GM12878 (cell line): ENCODE results near the gene MAGI3. TPM values are rescaled to one million over a fixed set of nuclear protein-coding genes. Genes with fewer than 3 reads are reported as not detected.

Experiments
- ATAC-seq: fragments of 200-7000 bp; cut with Tn5 transposase; 3 replicates; pipeline ENCODE4 v1.9.1; 2020; ENCODE audit warnings: mild to moderate bottlenecking, moderate library complexity
- BruUV-seq: library from RNA; stranded (reverse); fragments of 400-500 nt; replicated peaks from 2 replicates; lab custom pipeline; 2021; lab: Mats Ljungman, UMichigan
- CTCF ChIA-PET: fragments of 300-600 bp; sonication (Branson Sonifier 250); formaldehyde crosslinking; extraction: SDS; loops from one replicate; lab custom pipeline; 2021; ENCODE audit warnings: inconsistent platforms; lab: Yijun Ruan, JAX
- POLR2A ChIA-PET: fragments of 350-600 bp; formaldehyde crosslinking; extraction: SDS; loops from one replicate; lab custom pipeline; 2021; ENCODE audit warnings: inconsistent platforms; lab: Charles Lee
- RAD21 ChIA-PET: fragments of 300-600 bp; sonication (Branson Sonifier 250); formaldehyde crosslinking; loops from one replicate; lab custom pipeline; 2023; ENCODE audit warnings: antibody characterized with exemption; ENCODE audit not compliant: unreplicated experiment; lab: Charles Lee
- SMC1A ChIA-PET: fragments of 300-600 bp; sonication (Branson Sonifier 250); formaldehyde crosslinking; loops from one replicate; lab custom pipeline; 2023; ENCODE audit not compliant: unreplicated experiment, uncharacterized antibody; lab: Charles Lee
- DNase-seq: peaks from one replicate; pipeline ENCODE4 v3.0.0-alpha.2; 2011; ENCODE audit warnings: low read depth, low spot score
- FAIRE-seq: peaks from 3 replicates; lab custom pipeline; 2011; peaks lifted over from hg19 to GRCh38; lab: Jason Lieb, UNC
- H2AFZ ChIP-seq: 2 replicates; pipeline ENCODE4 v1.6.0; 2011; ENCODE audit warnings: low read depth, low read length, control low read depth; ENCODE audit not compliant: control insufficient read depth
- H3K27ac ChIP-seq: 2 replicates; pipeline ENCODE4 v1.5.1; 2011; ENCODE audit warnings: control low read depth; ENCODE audit not compliant: control insufficient read depth, insufficient read depth
- H3K27me3 ChIP-seq, 2 experiments: replicated peaks in 1 of 2; 2 replicates each; pipeline versions ENCODE4 v1.6.0 to v1.6.1; 2011; ENCODE audit warnings: low read length in 1 of 2; ENCODE audit not compliant: control insufficient read depth in 2 of 2, insufficient read depth in 2 of 2
- H3K36me3 ChIP-seq, 2 experiments: 2 replicates each; pipeline ENCODE4 v1.5.1; 2011; ENCODE audit warnings: low read length in 1 of 2; ENCODE audit not compliant: control insufficient read depth in 2 of 2, insufficient read depth in 2 of 2
- H3K4me1 ChIP-seq: 2 replicates; pipeline ENCODE4 v1.6.1; 2011; ENCODE audit warnings: mild to moderate bottlenecking, low read length, moderate library complexity, mixed read lengths; ENCODE audit not compliant: control insufficient read depth, insufficient read depth
- H3K4me2 ChIP-seq: 2 replicates; pipeline ENCODE4 v1.6.0; 2011; ENCODE audit warnings: control low read depth; ENCODE audit not compliant: control insufficient read depth, insufficient read depth
- H3K4me3 ChIP-seq: fragments of 200-600 bp; sonication (generic); 2 replicates; pipeline ENCODE4 v1.5.1; 2016
- H3K79me2 ChIP-seq: 2 replicates; pipeline ENCODE4 v1.6.0; 2011; ENCODE audit warnings: low read length; ENCODE audit not compliant: control insufficient read depth, insufficient read depth
- H3K9ac ChIP-seq: 2 replicates; pipeline ENCODE4 v1.8.0; 2011; ENCODE audit warnings: low read length, control low read depth, mixed read lengths; ENCODE audit not compliant: control insufficient read depth, insufficient read depth
- H3K9me3 ChIP-seq: replicated peaks from 3 replicates; pipeline ENCODE4 v1.5.1; 2011; ENCODE audit warnings: mild to moderate bottlenecking, low read length; ENCODE audit not compliant: control insufficient read depth, insufficient read depth
- H4K20me1 ChIP-seq: 2 replicates; pipeline ENCODE4 v1.6.0; 2011; ENCODE audit not compliant: control insufficient read depth, insufficient read depth
- BACH1 ChIP-seq: fragments of 450-650 bp; IDR thresholded peaks from 2 replicates; pipeline ENCODE4 v1.6.1; 2017; ENCODE audit warnings: mild to moderate bottlenecking, borderline replicate concordance
- BRCA1 ChIP-seq: IDR thresholded peaks from 2 replicates; pipeline ENCODE4 v1.6.1; 2011; ENCODE audit warnings: low read depth, low read length, improper control_type of control experiment
- CREM ChIP-seq: IDR thresholded peaks from 2 replicates; pipeline ENCODE4 v1.6.1; 2014; ENCODE audit warnings: antibody characterized with exemption, low read depth
- GATAD2B ChIP-seq: fragments of 450-650 bp; conservative IDR thresholded peaks from 2 replicates; pipeline ENCODE4 v1.6.1; 2017; ENCODE audit warnings: low read depth, mild to moderate bottlenecking, moderate library complexity
- IKZF1 ChIP-seq: fragments of 450-650 bp; conservative IDR thresholded peaks from 2 replicates; pipeline ENCODE4 v1.6.1; 2017; ENCODE audit warnings: antibody characterized with exemption, mild to moderate bottlenecking
- MEF2B ChIP-seq: fragments of 450-650 bp; IDR thresholded peaks from 2 replicates; pipeline ENCODE4 v1.6.1; 2018; ENCODE audit warnings: mild to moderate bottlenecking, moderate library complexity; ENCODE audit not compliant: partially characterized antibody, poor library complexity, severe bottlenecking
- NFIC ChIP-seq: IDR thresholded peaks from 2 replicates; pipeline ENCODE4 v1.6.1; 2012; ENCODE audit warnings: low read depth, mild to moderate bottlenecking, inconsistent platforms, low read length, moderate library complexity
- NFXL1 ChIP-seq: fragments of 450-650 bp; IDR thresholded peaks from 2 replicates; pipeline ENCODE4 v1.6.1; 2017; ENCODE audit warnings: antibody characterized with exemption, mild to moderate bottlenecking, borderline replicate concordance
- RUNX3 ChIP-seq: IDR thresholded peaks from 2 replicates; pipeline ENCODE4 v1.6.1; 2012; ENCODE audit warnings: low read length, inconsistent platforms
- STAT3 ChIP-seq: IDR thresholded peaks from 2 replicates; pipeline ENCODE4 v1.6.1; 2011; ENCODE audit warnings: low read depth, low read length, improper control_type of control experiment
- TCF7 ChIP-seq: IDR thresholded peaks from 2 replicates; pipeline ENCODE4 v1.6.1; 2014; ENCODE audit warnings: antibody characterized with exemption, borderline replicate concordance
- ZNF207 ChIP-seq: fragments of 450-650 bp; IDR thresholded peaks from 2 replicates; pipeline ENCODE4 v1.6.1; 2014; ENCODE audit warnings: antibody characterized with exemption, mild to moderate bottlenecking, borderline replicate concordance
- ZNF384 ChIP-seq: IDR thresholded peaks from 2 replicates; pipeline ENCODE4 v1.6.1; 2012; ENCODE audit warnings: low read depth, mild to moderate bottlenecking, low read length, improper control_type of control experiment, borderline replicate concordance
- WGBS: methylation state at CpG from one replicate; pipeline ENCODE4 v1.1.6; 2016; ENCODE audit warnings: low lambda C conversion rate; ENCODE audit not compliant: insufficient replicate concordance, insufficient coverage; ENCODE audit errors: missing lambda C conversion rate; 5-methylcytosine and 5-hydroxymethylcytosine counted together
- in situ Hi-C: fragments of 300-500 bp; cut with MboI; formaldehyde crosslinking; loops from 9 replicates; pipeline ENCODE4 v1.14.3; 2018; ENCODE audit warnings: mixed read lengths
- intact Hi-C: fragments of 100-400 bp; cut with micrococcal nuclease; formaldehyde crosslinking; loops from one replicate; pipeline ENCODE4 v1.14.2; 2022; ENCODE audit not compliant: unreplicated experiment
- polyA plus RNA-seq, 11 experiments: library from polyadenylated mRNA; depleted of rRNA in 4 of 11; unstranded in 6 of 11; stranded (reverse) in 5 of 11; fragments of >200 nt; fragmentation: Nextera tagmentation in 4 of 11; fragmentation: Illumina TruSeq in 1 of 11; extraction: Ambion mirVana in 4 of 11; extraction: Trizol in 1 of 11; gene quantifications; 1 replicate in 1 of 11; 2 replicates in 10 of 11; pipeline versions ENCODE4 v1.2.1 to v1.2.3, GENCODE V29; 2011 to 2016; ENCODE audit warnings: inconsistent platforms in 2 of 11, missing spikeins in 2 of 11, low read depth in 1 of 11
- total RNA-seq, 4 experiments: library from RNA; depleted of rRNA in 3 of 4; stranded (reverse); fragments of >200 nt in 3 of 4; fragmentation: Illumina TruSeq in 1 of 4; extraction: Trizol in 1 of 4; gene quantifications; 2 replicates each; pipeline versions ENCODE4 v1.2.1 to v1.2.3, GENCODE V29; 2013 to 2021
- TF ChIP-seq, protein P1 (sequence below): fragments of 150-350 bp; IDR thresholded peaks from 2 replicates; pipeline ENCODE4 v1.6.1; 2014; ENCODE audit warnings: mild to moderate bottlenecking, low read depth, low read length
- TF ChIP-seq, protein P2 (sequence below): IDR thresholded peaks from 2 replicates; pipeline ENCODE4 v1.6.1; 2011; ENCODE audit warnings: low read depth, low read length, improper control_type of control experiment, borderline replicate concordance
- TF ChIP-seq, protein P3 (sequence below), 3 experiments: IDR thresholded peaks in 2 of 3; conservative IDR thresholded peaks in 1 of 3; 2 replicates each; pipeline ENCODE4 v1.5.1; 2011; ENCODE audit warnings: low read depth in 3 of 3, low read length in 3 of 3, mild to moderate bottlenecking in 3 of 3, control low read depth in 2 of 3, moderate library complexity in 2 of 3, inconsistent platforms in 1 of 3, mixed read lengths in 1 of 3; ENCODE audit not compliant: control insufficient read depth in 2 of 3, insufficient read depth in 1 of 3; ENCODE audit errors: extremely low read depth in 1 of 3
- TF ChIP-seq, protein P4 (sequence below): fragments of 450-650 bp; IDR thresholded peaks from 2 replicates; pipeline ENCODE4 v1.6.1; 2017; ENCODE audit warnings: mild to moderate bottlenecking, moderate library complexity

Gene MAGI3
- total and polyA plus RNA-seq, 10 of the 15 experiments (the other 5 are each of a cell fraction or from before 2014, with no cell fraction given) = 0.17 to 0.65 (median 0.32) TPM

DNA sequence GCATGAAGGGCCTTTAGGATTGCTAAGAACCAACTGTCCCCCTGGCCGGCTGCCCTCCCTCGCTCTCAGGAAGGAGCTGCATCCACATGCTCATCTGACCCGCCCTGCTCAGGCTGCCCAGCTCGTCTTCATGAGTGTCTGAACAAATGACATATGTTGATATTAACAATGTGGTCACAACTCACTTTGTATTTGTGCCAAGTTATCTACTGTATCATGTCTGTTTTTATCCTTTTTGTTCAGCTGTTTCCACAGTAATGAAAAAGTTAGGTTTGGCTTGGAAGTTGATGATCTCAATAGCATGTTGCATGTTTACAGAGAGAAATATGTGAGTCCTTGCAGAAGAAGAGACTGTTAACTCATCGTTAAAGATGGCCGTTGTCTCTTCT, 293.8 kb downstream of the MAGI3 start:
- in situ Hi-C loops = loop anchor here (5.0 kb wide), 1 partner anchor 542 kb away; no protein-coding TSS in a partner anchor
- Histone ChIP-seq H3K36me3 (no peaks in the 10 kb centered on the region), H4K20me1 (no peaks in the 10 kb centered on the region), H3K9ac (no peak overlapping the region), H3K79me2 (no peaks in the 10 kb centered on the region), H3K4me3 (no peak overlapping the region), H3K9me3 (no peaks in the 10 kb centered on the region), H3K4me1 (no peaks in the 10 kb centered on the region), H3K27me3 (no peaks in the 10 kb centered on the region), H2AFZ (no peak overlapping the region), H3K27ac (no peak overlapping the region), H3K4me2 (no peak overlapping the region)
- ATAC-seq (no peak), FAIRE-seq (no peak), DNase-seq (no peak)
- no TSS peak for BruUV-seq
- POLR2A ChIA-PET = interaction anchor here (0.7 kb wide), 1 partner anchor 127 kb away, joined by 4 read pairs; no protein-coding TSS in a partner anchor
- TF ChIP-seq NFIC = no peak
- TF ChIP-seq BACH1 = no peak
- TF ChIP-seq, protein P1, sequence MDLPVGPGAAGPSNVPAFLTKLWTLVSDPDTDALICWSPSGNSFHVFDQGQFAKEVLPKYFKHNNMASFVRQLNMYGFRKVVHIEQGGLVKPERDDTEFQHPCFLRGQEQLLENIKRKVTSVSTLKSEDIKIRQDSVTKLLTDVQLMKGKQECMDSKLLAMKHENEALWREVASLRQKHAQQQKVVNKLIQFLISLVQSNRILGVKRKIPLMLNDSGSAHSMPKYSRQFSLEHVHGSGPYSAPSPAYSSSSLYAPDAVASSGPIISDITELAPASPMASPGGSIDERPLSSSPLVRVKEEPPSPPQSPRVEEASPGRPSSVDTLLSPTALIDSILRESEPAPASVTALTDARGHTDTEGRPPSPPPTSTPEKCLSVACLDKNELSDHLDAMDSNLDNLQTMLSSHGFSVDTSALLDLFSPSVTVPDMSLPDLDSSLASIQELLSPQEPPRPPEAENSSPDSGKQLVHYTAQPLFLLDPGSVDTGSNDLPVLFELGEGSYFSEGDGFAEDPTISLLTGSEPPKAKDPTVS = no peak
- TF ChIP-seq, protein P2, sequence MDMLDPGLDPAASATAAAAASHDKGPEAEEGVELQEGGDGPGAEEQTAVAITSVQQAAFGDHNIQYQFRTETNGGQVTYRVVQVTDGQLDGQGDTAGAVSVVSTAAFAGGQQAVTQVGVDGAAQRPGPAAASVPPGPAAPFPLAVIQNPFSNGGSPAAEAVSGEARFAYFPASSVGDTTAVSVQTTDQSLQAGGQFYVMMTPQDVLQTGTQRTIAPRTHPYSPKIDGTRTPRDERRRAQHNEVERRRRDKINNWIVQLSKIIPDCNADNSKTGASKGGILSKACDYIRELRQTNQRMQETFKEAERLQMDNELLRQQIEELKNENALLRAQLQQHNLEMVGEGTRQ = no peak
- TF ChIP-seq MEF2B = no peak
- TF ChIP-seq STAT3 = no peak
- no peak for TF ChIP-seq RUNX3
- TF ChIP-seq TCF7 = no peak
- TF ChIP-seq ZNF384 = no peak
- TF ChIP-seq IKZF1 = no peak
- TF ChIP-seq, protein P3, sequence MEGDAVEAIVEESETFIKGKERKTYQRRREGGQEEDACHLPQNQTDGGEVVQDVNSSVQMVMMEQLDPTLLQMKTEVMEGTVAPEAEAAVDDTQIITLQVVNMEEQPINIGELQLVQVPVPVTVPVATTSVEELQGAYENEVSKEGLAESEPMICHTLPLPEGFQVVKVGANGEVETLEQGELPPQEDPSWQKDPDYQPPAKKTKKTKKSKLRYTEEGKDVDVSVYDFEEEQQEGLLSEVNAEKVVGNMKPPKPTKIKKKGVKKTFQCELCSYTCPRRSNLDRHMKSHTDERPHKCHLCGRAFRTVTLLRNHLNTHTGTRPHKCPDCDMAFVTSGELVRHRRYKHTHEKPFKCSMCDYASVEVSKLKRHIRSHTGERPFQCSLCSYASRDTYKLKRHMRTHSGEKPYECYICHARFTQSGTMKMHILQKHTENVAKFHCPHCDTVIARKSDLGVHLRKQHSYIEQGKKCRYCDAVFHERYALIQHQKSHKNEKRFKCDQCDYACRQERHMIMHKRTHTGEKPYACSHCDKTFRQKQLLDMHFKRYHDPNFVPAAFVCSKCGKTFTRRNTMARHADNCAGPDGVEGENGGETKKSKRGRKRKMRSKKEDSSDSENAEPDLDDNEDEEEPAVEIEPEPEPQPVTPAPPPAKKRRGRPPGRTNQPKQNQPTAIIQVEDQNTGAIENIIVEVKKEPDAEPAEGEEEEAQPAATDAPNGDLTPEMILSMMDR (IDR thresholded peaks at IDR 0.05 in 2 of 3, conservative IDR thresholded peaks at IDR 0.05 in 1 of 3; ENCODE audit: control insufficient read depth in 2 of 3, extremely low read depth in 1 of 3, insufficient read depth in 1 of 3, low read depth in 3 of 3, low read length in 3 of 3) = no peak
- no peak for TF ChIP-seq GATAD2B
- TF ChIP-seq CREM = no peak
- TF ChIP-seq, protein P4, sequence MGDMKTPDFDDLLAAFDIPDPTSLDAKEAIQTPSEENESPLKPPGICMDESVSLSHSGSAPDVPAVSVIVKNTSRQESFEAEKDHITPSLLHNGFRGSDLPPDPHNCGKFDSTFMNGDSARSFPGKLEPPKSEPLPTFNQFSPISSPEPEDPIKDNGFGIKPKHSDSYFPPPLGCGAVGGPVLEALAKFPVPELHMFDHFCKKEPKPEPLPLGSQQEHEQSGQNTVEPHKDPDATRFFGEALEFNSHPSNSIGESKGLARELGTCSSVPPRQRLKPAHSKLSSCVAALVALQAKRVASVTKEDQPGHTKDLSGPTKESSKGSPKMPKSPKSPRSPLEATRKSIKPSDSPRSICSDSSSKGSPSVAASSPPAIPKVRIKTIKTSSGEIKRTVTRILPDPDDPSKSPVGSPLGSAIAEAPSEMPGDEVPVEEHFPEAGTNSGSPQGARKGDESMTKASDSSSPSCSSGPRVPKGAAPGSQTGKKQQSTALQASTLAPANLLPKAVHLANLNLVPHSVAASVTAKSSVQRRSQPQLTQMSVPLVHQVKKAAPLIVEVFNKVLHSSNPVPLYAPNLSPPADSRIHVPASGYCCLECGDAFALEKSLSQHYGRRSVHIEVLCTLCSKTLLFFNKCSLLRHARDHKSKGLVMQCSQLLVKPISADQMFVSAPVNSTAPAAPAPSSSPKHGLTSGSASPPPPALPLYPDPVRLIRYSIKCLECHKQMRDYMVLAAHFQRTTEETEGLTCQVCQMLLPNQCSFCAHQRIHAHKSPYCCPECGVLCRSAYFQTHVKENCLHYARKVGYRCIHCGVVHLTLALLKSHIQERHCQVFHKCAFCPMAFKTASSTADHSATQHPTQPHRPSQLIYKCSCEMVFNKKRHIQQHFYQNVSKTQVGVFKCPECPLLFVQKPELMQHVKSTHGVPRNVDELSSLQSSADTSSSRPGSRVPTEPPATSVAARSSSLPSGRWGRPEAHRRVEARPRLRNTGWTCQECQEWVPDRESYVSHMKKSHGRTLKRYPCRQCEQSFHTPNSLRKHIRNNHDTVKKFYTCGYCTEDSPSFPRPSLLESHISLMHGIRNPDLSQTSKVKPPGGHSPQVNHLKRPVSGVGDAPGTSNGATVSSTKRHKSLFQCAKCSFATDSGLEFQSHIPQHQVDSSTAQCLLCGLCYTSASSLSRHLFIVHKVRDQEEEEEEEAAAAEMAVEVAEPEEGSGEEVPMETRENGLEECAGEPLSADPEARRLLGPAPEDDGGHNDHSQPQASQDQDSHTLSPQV = no peak
- no peak for TF ChIP-seq BRCA1
- TF ChIP-seq ZNF207 = no peak
- no peak for TF ChIP-seq NFXL1
- CTCF ChIA-PET = no interaction called here
- RAD21 ChIA-PET = no interaction called here
- SMC1A ChIA-PET = no interaction called here
- intact Hi-C loops = no loop called here
- WGBS = 96% methylated on average over 6 of the region's 6 CpGs
